HCT116 (cell line): ENCODE data around the gene FAM227B. TPM values are rescaled to one million over a fixed set of nuclear protein-coding genes. Genes with fewer than 3 reads are reported as not detected.

Experiments
- ATAC-seq: fragments of 200-7000 bp; cut with Tn5 transposase; 2 replicates; pipeline ENCODE4 v1.9.1; 2020; ENCODE audit warnings: mild to moderate bottlenecking, moderate library complexity
- BruUV-seq: library from RNA; stranded (reverse); fragments of 400-500 nt; replicated peaks from 2 replicates; lab custom pipeline; 2021; lab: Mats Ljungman, UMichigan
- CTCF ChIA-PET: fragments of 300-600 bp; sonication (Branson Sonifier 250); formaldehyde crosslinking; loops from one replicate; lab custom pipeline; 2021; ENCODE audit warnings: antibody characterized with exemption; lab: Charles Lee
- POLR2A ChIA-PET: fragments of 300-600, 350-600 bp; sonication (Branson Sonifier 250); formaldehyde crosslinking; loops from one replicate; lab custom pipeline; 2021; ENCODE audit warnings: antibody characterized with exemption; lab: Charles Lee
- RAD21 ChIA-PET, 2 experiments: fragments of 300-600 bp; sonication (Branson Sonifier 250); formaldehyde crosslinking; loops; one replicate each; lab custom pipeline; 2023; ENCODE audit warnings: low total read pairs in 2 of 2; ENCODE audit not compliant: uncharacterized antibody in 2 of 2, unreplicated experiment in 2 of 2, low non-redundant PET in 1 of 2; lab: Charles Lee
- DNase-seq: peaks from one replicate; pipeline ENCODE4 v3.0.0-alpha.2; 2010; ENCODE audit warnings: low read depth, low spot score
- H2AFZ ChIP-seq: fragments of 200-600 bp; shearing (Covaris generic), sonication (generic); 2 replicates; pipeline ENCODE4 v1.6.1; 2017; ENCODE audit warnings: low read depth, mixed run types, mixed read lengths, antibody characterized with exemption, low read length; ENCODE audit not compliant: poor library complexity, severe bottlenecking
- H3K27ac ChIP-seq: 2 replicates; pipeline ENCODE4 v1.5.1; 2012; ENCODE audit warnings: low read depth, low read length
- H3K27me3 ChIP-seq: fragments of 200-600 bp; sonication (generic); 2 replicates; pipeline ENCODE4 v1.6.1; 2016; ENCODE audit warnings: mixed run types, low read length, mixed read lengths; ENCODE audit not compliant: insufficient read depth
- H3K36me3 ChIP-seq, 2 experiments: fragments of 200-500 bp in 1 of 2; fragments of 200-600 bp in 1 of 2; sonication (Bioruptor generic) in 1 of 2; sonication (generic) in 1 of 2; 2 replicates each; pipeline versions ENCODE4 v1.5.1 to v1.6.1; 2014 to 2016; ENCODE audit warnings: low read length in 2 of 2, inconsistent platforms in 1 of 2, mixed read lengths in 1 of 2, mixed run types in 1 of 2; ENCODE audit not compliant: insufficient read depth in 2 of 2, control insufficient read depth in 1 of 2
- H3K4me1 ChIP-seq, 2 experiments: fragments of 200-600 bp in 1 of 2; sonication (generic) in 1 of 2; 2 replicates each; pipeline versions ENCODE4 v1.5.1 to v1.6.1; 2012 to 2017; ENCODE audit warnings: low read length in 2 of 2, inconsistent platforms in 1 of 2, mild to moderate bottlenecking in 1 of 2, mixed read lengths in 1 of 2, mixed run types in 1 of 2, moderate library complexity in 1 of 2; ENCODE audit not compliant: insufficient read depth in 2 of 2, control insufficient read depth in 1 of 2
- H3K4me2 ChIP-seq: fragments of 200-600 bp; sonication (generic); 2 replicates; pipeline ENCODE4 v1.6.1; 2017; ENCODE audit warnings: mixed run types, low read length, mixed read lengths
- H3K4me3 ChIP-seq, 2 experiments: fragments of 200-600 bp in 1 of 2; sonication (generic) in 1 of 2; replicated peaks in 1 of 2; 2 replicates each; pipeline ENCODE4 v1.5.1; 2011 to 2016; ENCODE audit warnings: low read length in 2 of 2, control low read depth in 1 of 2, low read depth in 1 of 2, mild to moderate bottlenecking in 1 of 2, mixed read lengths in 1 of 2, mixed run types in 1 of 2
- H3K79me2 ChIP-seq: fragments of 200-600 bp; sonication (generic); 2 replicates; pipeline ENCODE4 v1.6.1; 2017; ENCODE audit warnings: mild to moderate bottlenecking, mixed run types, low read length, moderate library complexity, mixed read lengths; ENCODE audit not compliant: insufficient read depth
- H3K9ac ChIP-seq: fragments of 200-600 bp; sonication (generic); 2 replicates; pipeline ENCODE4 v1.6.1; 2016; ENCODE audit warnings: low read length, mixed read lengths
- H3K9me2 ChIP-seq: fragments of 200-600 bp; sonication (generic), shearing (Covaris generic); 2 replicates; pipeline ENCODE4 v1.6.1; 2017; ENCODE audit warnings: mixed run types, mild to moderate bottlenecking, moderate library complexity; ENCODE audit not compliant: insufficient read depth
- H3K9me3 ChIP-seq, 2 experiments: fragments of 200-500 bp in 1 of 2; fragments of 200-600 bp in 1 of 2; sonication (Bioruptor generic) in 1 of 2; sonication (generic) in 1 of 2; 2 replicates each; pipeline ENCODE4 v1.6.1; 2014 to 2017; ENCODE audit warnings: low read length in 2 of 2, mixed read lengths in 2 of 2, inconsistent platforms in 1 of 2, low read depth in 1 of 2, mild to moderate bottlenecking in 1 of 2, mixed run types in 1 of 2, moderate library complexity in 1 of 2; ENCODE audit not compliant: control insufficient read depth in 1 of 2, insufficient read depth in 1 of 2
- H4K20me1 ChIP-seq: fragments of 200-600 bp; sonication (generic), shearing (Covaris generic); 2 replicates; pipeline ENCODE4 v1.6.1; 2017; ENCODE audit warnings: mixed run types, mild to moderate bottlenecking, moderate library complexity; ENCODE audit not compliant: insufficient read depth
- ATF3 ChIP-seq: IDR thresholded peaks from 2 replicates; pipeline ENCODE4 v1.6.1; 2012
- CTCF ChIP-seq, 3 experiments: fragments of 200-600 bp in 1 of 3; sonication (generic) in 1 of 3; IDR thresholded peaks in 2 of 3; conservative IDR thresholded peaks in 1 of 3; 2 replicates each; pipeline ENCODE4 v1.5.1; 2012 to 2017; ENCODE audit warnings: low read depth in 2 of 3, low read length in 2 of 3, antibody characterized with exemption in 1 of 3, borderline replicate concordance in 1 of 3, control low read depth in 1 of 3, mild to moderate bottlenecking in 1 of 3, mixed read lengths in 1 of 3, mixed run types in 1 of 3, moderate library complexity in 1 of 3; ENCODE audit not compliant: insufficient read depth in 1 of 3
- EGR1 ChIP-seq: IDR thresholded peaks from 2 replicates; pipeline ENCODE4 v1.6.1; 2012; ENCODE audit warnings: low read depth
- ELF1 ChIP-seq: IDR thresholded peaks from 2 replicates; pipeline ENCODE4 v1.6.1; 2012; ENCODE audit warnings: low read depth, borderline replicate concordance
- EZH2 ChIP-seq: fragments of 200-600 bp; sonication (generic); IDR thresholded peaks from 2 replicates; pipeline ENCODE4 v1.6.1; 2017; ENCODE audit warnings: antibody characterized with exemption, mixed run types
- FOSL1 ChIP-seq: IDR thresholded peaks from 2 replicates; pipeline ENCODE4 v1.6.1; 2012; ENCODE audit warnings: low read depth
- JUND ChIP-seq: IDR thresholded peaks from 2 replicates; pipeline ENCODE4 v1.6.1; 2012
- MAX ChIP-seq: IDR thresholded peaks from 2 replicates; pipeline ENCODE4 v1.6.1; 2012
- SIN3A ChIP-seq: IDR thresholded peaks from 2 replicates; pipeline ENCODE4 v1.6.1; 2012; ENCODE audit warnings: low read depth
- SP1 ChIP-seq: IDR thresholded peaks from 2 replicates; pipeline ENCODE4 v1.6.1; 2012; ENCODE audit warnings: low read depth
- SRF ChIP-seq: IDR thresholded peaks from 2 replicates; pipeline ENCODE4 v1.6.1; 2012; ENCODE audit warnings: low read depth
- TCF7L2 ChIP-seq: IDR thresholded peaks from 2 replicates; pipeline ENCODE4 v1.7.0; 2011; ENCODE audit warnings: borderline replicate concordance, inconsistent platforms; ENCODE audit not compliant: insufficient read depth, insufficient read length; ENCODE audit errors: extremely low read depth
- ZBTB33 ChIP-seq: IDR thresholded peaks from 2 replicates; pipeline ENCODE4 v1.6.1; 2011; ENCODE audit warnings: mild to moderate bottlenecking, low read length, moderate library complexity; ENCODE audit not compliant: insufficient replicate concordance; ENCODE audit errors: extremely low read depth
- intact Hi-C: fragments of 100-400 bp; cut with micrococcal nuclease; formaldehyde crosslinking; loops from 2 replicates; pipeline ENCODE4 v1.10.0; 2022
- total RNA-seq: library from RNA; stranded (reverse); gene quantifications from one replicate; pipeline ENCODE4 v1.2.1, GENCODE V29; 2021; ENCODE audit not compliant: unreplicated experiment

Gene FAM227B
- total RNA-seq, 1 experiment from 2014 or later = 6.9 TPM

GRCh38 chr15:49415638-49416037 is 205.0 kb downstream of the FAM227B start:
- TF ChIP-seq JUND = no peak
- TF ChIP-seq SIN3A = no peak
- no peak for TF ChIP-seq ATF3
- TF ChIP-seq SRF = no peak
- no peak for TF ChIP-seq ZBTB33
- no peak for TF ChIP-seq ELF1
- CTCF ChIA-PET = no interaction called here
- no peaks in the 10 kb centered on the region for H3K9me2 ChIP-seq
- no peaks in the 10 kb centered on the region for H3K36me3 ChIP-seq
- no peak overlapping the region for H3K9ac ChIP-seq
- H3K27ac ChIP-seq = no peak overlapping the region
- H2AFZ ChIP-seq = no peak overlapping the region
- H3K79me2 ChIP-seq = no peaks in the 10 kb centered on the region
- no peaks in the 10 kb centered on the region for H3K9me3 ChIP-seq
- POLR2A ChIA-PET = no interaction called here
- DNase-seq = no peak
- H4K20me1 ChIP-seq = no peaks in the 10 kb centered on the region
- no peak overlapping the region for H3K4me3 ChIP-seq
- no TSS peak for BruUV-seq
- no peaks in the 10 kb centered on the region for H3K27me3 ChIP-seq
- no peak overlapping the region for H3K4me2 ChIP-seq
- RAD21 ChIA-PET = no interaction called here
- ATAC-seq = no peak
- intact Hi-C loops = no loop called here
- H3K4me1 ChIP-seq = no peaks in the 10 kb centered on the region

- BruUV-seq = no TSS peak
- H3K9me2 ChIP-seq = no peaks in the 10 kb centered on the region
- no peaks in the 10 kb centered on the region for H3K27me3 ChIP-seq
- no peak overlapping the region for H2AFZ ChIP-seq
- no peaks in the 10 kb centered on the region for H4K20me1 ChIP-seq
- RAD21 ChIA-PET = no interaction called here
- CTCF ChIA-PET = no interaction called here
- H3K4me2 ChIP-seq = no peak overlapping the region
- no peak overlapping the region for H3K27ac ChIP-seq
- intact Hi-C loops = no loop called here
- no peak overlapping the region for H3K4me3 ChIP-seq
- H3K9me3 ChIP-seq = no peaks in the 10 kb centered on the region
- H3K36me3 ChIP-seq = no peaks in the 10 kb centered on the region
- H3K79me2 ChIP-seq = no peaks in the 10 kb centered on the region
- POLR2A ChIA-PET = no interaction called here
- no peak overlapping the region for H3K9ac ChIP-seq
- no peak for ATAC-seq
- H3K4me1 ChIP-seq = no peaks in the 10 kb centered on the region
- no peak for DNase-seq
- no peak for TF ChIP-seq FOSL1
- TF ChIP-seq TCF7L2 = no peak
- TF ChIP-seq SRF = no peak
- TF ChIP-seq EZH2 = no peak
- TF ChIP-seq CTCF (IDR thresholded peaks at IDR 0.05 in 2 of 3, conservative IDR thresholded peaks at IDR 0.05 in 1 of 3; ENCODE audit: borderline replicate concordance in 1 of 3, insufficient read depth in 1 of 3, low read depth in 2 of 3, low read length in 2 of 3) = no peak
- no peak for TF ChIP-seq MAX
- TF ChIP-seq SP1 = no peak
- no peak for TF ChIP-seq EGR1
- TF ChIP-seq ATF3 = no peak
Observed at GRCh38 chr15:49415149-49415548, 205.5 kb downstream of the FAM227B start.
